GM21619 (cell line): ENCODE data around the gene STAG1.
"Not testable (repeated sequence)": the region's sequence is repeated elsewhere in the genome, so short reads cannot be mapped to it uniquely, and the experiment has no call there.

Experiments
- ATAC-seq: cut with Tn5 transposase; IDR thresholded peaks from one replicate; pipeline ENCODE4 v1.9.1; 2021; ENCODE audit not compliant: unreplicated experiment

Gene STAG1

GRCh38 chr3:136516095-136516494 lies 236.1 kb downstream of the STAG1 start:
- no peak for ATAC-seq

DNA sequence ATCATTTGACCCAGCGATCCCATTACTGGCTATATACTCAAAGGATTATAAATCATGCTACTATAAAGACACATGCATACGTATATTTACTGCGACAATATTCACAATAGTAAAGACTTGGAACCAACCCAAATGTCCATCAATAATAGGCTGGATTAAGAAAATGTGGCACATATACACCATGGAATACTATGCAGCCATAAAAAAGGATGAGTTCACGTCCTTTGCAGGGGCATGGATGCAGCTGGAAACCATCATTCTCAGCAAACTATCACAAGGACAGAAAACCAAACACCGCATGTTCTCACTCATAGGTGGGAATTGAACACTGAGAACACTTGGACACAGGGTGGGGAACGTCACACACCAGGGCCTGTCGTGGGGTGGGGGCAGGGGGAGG lies 237.6 kb downstream of the STAG1 start:
- ATAC-seq, result not testable (repeated sequence)

DNA sequence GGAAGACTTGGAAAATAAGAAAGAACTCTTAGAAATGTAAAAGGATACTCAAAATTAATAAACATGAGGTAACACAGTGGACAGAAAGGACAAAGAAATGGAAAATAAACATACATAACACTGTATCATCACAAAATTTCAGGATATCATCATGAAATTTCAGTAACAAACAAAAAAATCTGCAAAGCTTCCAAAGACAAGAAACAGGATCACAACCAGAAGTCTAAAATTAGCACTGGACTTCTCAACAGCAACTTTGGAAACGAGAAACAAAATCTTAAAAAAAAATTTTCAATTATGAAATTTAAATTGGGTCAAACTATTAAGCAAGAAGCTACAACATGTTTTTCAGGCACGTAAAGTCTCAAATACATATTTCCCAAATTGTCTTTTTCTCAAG lies 238.8 kb downstream of the STAG1 start:
- no peak for ATAC-seq

DNA sequence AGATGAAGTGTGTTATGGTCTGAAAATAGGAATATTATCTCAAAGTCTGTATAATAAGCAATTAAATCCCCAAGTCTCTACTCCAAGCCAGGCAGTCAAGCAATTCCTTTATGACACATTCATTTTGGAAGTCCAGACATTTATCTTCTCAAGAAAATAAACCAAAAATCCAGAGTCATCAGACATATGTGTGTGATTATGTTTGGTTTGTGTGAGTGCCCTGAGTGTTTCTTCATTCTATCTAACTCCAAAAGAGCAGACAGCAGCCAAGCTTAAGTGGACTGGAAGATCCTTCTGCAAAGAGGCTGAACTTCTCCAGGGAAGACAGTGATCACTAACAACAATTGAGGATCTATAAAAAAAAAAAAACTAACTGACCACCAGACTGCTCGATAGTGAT lies 239.8 kb downstream of the STAG1 start:
- no peak for ATAC-seq

- ATAC-seq, result no peak
These were observed 246.5 kb downstream of the STAG1 start for GRCh38 chr3:136505676-136506075.

GRCh38 chr3:136503056-136503455 lies 249.1 kb downstream of the STAG1 start:
- no peak for ATAC-seq

DNA sequence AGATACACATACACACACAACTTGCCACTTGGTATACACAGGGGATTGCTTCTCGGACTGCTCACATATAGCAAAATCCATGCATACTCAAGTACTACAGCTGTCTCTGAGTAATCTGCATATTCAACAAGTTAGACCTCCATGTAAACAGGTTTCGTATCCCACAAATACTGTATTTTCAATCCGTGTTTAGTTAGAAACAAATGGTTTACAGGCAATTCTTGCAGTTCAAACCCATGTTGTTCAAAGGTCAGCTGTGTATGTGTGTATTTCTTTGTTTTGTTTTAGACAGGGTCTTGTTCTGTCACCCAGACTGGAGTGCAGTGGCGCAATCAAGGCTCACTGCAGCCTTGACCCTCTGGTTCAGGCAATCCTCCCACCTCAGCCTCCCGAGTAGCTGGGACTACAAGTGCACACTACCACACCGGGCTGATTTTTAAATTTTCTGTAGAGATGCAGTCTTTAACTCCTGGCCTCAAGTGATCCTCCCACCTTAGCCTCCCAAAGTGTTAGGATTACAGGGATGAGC lies 253.2 kb downstream of the STAG1 start:
- no peak for ATAC-seq

DNA sequence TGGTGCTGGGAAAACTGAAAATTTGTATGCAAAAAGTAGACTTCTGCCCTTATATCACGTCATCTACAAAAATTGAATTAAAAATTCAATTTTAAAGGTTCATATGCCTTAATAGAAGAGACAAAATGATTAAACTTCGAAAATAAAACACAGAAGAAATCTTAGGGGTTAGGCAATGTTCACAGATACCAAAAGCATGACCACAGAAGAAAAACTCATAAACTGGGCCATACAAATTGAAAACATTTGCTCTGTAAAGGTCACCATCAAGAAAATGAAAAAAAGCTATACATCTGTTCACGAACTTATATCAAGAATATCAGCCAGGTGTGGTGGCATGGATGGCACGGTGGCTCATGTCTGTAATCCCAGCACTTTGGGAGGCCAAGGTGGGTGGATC lies 257.0 kb downstream of the STAG1 start:
- no peak for ATAC-seq

- ATAC-seq, result no peak
These were observed 261.4 kb downstream of the STAG1 start for GRCh38 chr3:136490646-136491405.

DNA sequence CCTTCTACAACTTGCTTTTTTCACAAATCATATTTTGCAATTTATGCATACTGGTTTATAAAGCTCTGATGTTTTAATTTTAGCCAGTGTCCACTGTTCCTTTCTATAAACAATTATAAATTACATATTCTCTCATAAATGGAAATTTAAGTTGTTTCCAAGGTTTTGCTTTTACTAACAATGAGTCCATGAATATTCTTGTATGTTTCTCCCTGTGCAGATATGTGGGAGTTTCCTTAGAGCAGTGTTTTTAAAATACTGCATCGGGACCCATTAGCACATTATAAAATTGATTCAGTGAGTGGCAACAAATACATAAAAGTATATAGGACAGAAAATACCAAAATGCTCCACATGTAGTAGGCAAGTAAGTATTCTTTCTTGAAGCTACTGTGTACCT lies 266.4 kb downstream of the STAG1 start:
- ATAC-seq, result no peak

DNA sequence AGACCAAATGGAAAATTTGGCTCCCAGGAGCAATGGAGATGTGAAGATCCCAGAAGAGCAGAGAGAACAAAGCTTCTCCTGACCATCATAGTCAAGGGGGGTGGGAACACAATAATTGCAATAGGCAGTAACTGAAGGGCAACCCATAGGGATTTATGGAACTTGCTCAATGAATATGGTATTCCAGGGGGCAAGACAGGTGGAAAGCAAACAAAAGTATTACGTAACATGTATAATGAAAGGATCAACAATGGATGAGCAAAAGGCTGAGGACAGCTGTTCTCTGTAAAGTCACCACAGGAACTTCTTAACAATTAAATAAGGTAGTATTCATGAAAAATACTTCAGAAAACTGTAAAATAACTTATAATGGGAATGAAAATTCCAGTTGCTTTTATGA lies 275.9 kb downstream of the STAG1 start:
- ATAC-seq, result no peak

DNA sequence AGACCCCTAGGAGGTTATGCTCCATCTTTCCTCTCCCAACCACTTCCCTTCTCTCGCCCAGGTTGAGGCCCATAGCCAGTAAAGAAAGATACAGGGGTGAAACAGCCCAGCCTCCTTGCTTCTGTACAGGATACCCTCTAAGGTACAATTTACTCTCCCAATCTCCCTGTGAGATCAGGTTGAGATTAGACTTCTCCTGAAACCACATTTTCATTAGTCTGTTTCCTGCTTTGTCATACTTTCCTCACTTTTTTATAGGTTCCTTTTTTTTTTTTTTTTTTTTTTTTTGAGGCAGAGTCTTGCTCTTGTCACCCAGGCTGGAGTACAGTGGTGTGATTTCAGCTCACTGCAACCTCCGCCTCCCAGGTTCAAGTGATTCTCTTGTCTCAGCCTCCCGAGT lies 277.3 kb downstream of the STAG1 start:
- not testable (repeated sequence) for ATAC-seq

DNA sequence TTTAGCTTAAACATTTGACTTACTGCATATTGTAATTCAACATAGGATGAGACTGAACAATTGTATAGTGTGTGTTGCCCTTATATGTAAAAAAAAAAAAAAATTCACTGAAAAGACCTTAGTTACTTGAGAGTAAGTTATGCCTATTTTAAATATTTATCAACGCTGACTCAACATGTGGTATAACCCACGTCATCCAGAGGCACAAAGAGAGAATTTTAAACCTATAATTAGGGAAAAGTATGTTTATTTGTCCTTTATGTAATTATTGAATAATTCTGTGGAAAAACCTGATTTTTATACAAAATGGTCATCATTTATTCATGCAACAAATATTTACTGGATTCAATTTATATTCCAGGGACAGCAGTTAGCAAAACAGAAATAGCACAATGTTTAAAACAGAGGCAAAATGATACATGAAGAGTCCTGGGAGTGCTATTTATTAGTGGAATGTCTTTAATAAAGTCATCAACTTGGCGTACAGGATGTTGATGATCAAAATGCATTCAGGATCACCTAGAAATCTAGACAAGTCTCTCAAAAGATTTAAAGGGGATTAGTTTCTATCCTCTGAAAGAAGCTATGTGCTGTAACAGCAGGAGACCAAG lies 278.4 kb downstream of the STAG1 start:
- ATAC-seq, result no peak

DNA sequence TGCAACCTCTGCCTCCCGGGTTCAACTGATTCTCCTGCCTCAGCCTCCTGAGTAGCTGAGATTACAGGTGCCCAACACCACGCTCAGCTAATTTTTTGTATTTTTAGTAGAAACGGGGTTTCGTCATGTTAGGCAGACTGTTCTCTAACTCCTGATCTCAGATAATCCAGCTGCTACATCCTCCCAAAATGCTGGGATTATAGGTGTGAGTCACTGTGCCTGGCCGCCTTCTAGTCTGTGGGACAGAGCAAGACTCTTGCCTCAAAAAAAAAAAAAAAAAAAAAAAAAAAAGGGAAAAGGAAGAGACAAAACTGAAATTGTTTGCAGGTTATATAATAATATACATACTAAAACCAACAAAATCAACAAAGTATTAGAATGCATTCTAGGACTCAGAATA lies 286.9 kb downstream of the STAG1 start:
- no peak for ATAC-seq

DNA sequence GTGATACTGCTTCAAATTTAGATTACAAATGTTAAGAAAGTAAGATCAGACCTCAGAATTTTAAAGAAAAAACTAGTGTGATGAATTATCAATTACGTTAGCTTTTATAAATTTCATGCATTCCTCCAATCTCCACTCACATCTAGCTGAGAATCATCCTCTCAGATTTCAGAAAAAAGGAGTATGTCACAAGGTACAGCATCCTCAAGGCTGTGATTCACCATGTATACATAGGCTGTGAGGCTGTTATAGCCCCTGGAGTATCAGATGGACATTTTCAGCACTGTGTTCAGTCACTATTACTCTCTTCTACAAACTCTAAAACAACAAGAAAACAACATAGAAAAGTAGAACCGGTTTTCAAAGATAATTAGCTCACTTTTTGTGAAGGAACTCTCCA lies 287.7 kb downstream of the STAG1 start:
- no peak for ATAC-seq

- no peak for ATAC-seq
These were observed 289.0 kb downstream of the STAG1 start for GRCh38 chr3:136463170-136463569.

- ATAC-seq, result no peak
These were observed 294.4 kb downstream of the STAG1 start for GRCh38 chr3:136457793-136458192.

DNA sequence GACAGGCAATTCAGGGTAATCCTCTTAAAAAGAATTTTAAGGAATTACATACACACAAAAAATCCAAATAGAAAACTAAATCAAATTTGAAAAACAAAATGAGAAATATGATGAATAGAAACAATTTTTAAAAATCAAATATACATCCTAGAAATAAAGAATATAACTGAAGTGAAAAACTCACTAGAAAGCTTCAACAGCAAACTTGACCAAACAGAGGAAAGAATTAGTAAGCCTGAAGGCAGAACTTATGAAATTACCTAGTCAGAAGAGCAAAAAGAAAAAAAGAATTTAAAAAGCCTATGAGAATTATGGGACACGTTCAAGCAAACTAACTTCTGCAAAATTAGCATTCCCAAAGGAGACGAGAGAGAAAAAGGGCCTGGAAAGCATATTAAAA lies 296.0 kb downstream of the STAG1 start:
- ATAC-seq, result no peak

DNA sequence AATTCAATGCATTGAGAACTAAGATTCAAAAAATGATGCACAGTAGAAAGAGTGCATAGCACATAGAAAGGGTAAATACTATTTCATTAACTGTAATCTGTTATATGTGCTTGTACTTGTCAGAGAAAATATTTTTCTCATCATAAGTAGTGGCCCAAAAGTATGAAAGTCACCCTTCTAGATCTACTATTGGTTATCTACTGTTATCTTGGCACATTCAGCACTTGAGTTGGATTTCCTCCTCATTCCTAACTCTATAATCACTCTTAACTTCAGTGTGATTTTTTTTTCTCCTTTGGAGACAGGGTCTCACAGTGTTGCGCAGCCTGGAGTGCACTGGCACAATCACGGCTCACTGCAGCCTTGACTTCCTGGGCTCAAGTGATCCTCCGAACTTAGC lies 307.6 kb downstream of the STAG1 start:
- ATAC-seq, result no peak

DNA sequence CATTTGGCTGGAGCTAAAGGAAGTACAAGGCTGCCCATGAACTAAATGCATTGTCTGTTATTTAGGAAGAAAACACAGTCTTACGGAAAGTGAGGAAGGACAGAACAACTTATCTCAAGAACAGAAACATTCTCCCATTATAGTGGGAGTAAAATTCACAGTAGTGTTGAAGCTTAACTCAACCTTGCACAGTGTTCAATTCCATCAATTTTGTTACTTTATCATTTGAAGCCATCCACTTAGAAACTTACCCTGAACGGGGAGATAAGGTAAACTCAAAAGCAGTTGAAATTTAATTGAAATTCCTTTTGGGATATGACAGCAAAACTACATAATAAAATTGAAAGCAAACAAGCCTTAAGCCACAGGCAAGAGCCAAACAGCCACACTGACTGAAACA lies 315.1 kb downstream of the STAG1 start:
- no peak for ATAC-seq

DNA sequence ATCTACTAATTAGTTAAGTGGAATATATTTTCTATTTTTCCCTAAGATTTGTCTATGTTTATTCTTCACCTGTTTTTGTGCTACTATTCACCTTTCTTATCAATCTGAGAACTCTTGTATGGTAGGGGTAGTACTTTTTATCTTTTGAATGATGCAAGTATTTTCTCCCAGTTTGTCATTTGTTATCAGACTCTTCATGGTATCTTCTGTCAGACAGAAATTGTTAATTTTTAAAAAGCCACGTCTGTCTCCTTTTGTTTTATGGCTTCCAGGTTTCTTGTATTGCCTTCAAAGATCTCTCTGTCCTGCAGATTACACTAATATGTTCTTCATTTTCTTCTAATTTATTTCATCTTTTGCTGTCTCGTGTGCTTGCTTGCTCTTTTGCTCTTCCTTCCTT lies 317.7 kb downstream of the STAG1 start:
- no peak for ATAC-seq

- no peak for ATAC-seq
These were observed 319.5 kb downstream of the STAG1 start for GRCh38 chr3:136432685-136433084.

GRCh38 chr3:136428167-136428566 lies 324.0 kb downstream of the STAG1 start:
- ATAC-seq, result no peak
